K562 (cell line): ENCODE measurements around the gene GCG. TPM values are rescaled to one million over a fixed set of nuclear protein-coding genes. Genes with fewer than 3 reads are reported as not detected.

Source experiments
- ATAC-seq: fragments of 200-7000 bp; cut with Tn5 transposase; 3 replicates; pipeline ENCODE4 v1.9.1; 2020; ENCODE audit warnings: moderate library complexity
- BruUV-seq: library from RNA; stranded (reverse); fragments of 400-500 nt; replicated peaks from 2 replicates; lab custom pipeline; 2021; lab: Mats Ljungman, UMichigan
- CTCF ChIA-PET: fragments of 300-600 bp; formaldehyde crosslinking; extraction: SDS; loops from one replicate; lab custom pipeline; 2021; ENCODE audit warnings: low intra/inter-chr PET ratio; lab: Yijun Ruan, JAX
- POLR2A ChIA-PET: fragments of 300-600, 350-650 bp; sonication (Branson Sonifier 250); formaldehyde crosslinking; extraction: SDS; loops from one replicate; lab custom pipeline; 2021; ENCODE audit warnings: antibody characterized with exemption, inconsistent platforms; lab: Yijun Ruan, JAX
- DNase-seq, 4 experiments: peaks; one replicate each; pipeline versions ENCODE4 v3.0.0 to v3.0.0-alpha.2; 2011 to 2018; ENCODE audit warnings: low spot score in 3 of 4, mixed read lengths in 3 of 4; ENCODE audit errors: extremely low read depth in 1 of 4
- FAIRE-seq: peaks from 2 replicates; lab custom pipeline; 2011; peaks lifted over from hg19 to GRCh38; lab: Jason Lieb, UNC
- H2AFZ ChIP-seq: 2 replicates; pipeline ENCODE4 v1.6.0; 2011; ENCODE audit warnings: low read depth, low read length, control low read depth, inconsistent platforms
- H3K27ac ChIP-seq: fragments of 200-600 bp; 3 replicates; pipeline ENCODE4 v1.8.0; 2011; ENCODE audit warnings: low read depth, mild to moderate bottlenecking, control low read depth, inconsistent platforms, low read length, moderate library complexity, mixed read lengths; ENCODE audit errors: extremely low read depth
- H3K27me3 ChIP-seq, 2 experiments: fragments of 300-600 bp in 1 of 2; 2 replicates in 1 of 2; 3 replicates in 1 of 2; pipeline versions ENCODE4 v1.6.0 to v1.8.0; 2011; ENCODE audit warnings: inconsistent platforms in 2 of 2, low read length in 2 of 2, mild to moderate bottlenecking in 1 of 2, mixed read lengths in 1 of 2, moderate library complexity in 1 of 2; ENCODE audit not compliant: control insufficient read depth in 2 of 2, insufficient read depth in 2 of 2
- H3K36me3 ChIP-seq: fragments of 300-600 bp; 3 replicates; pipeline ENCODE4 v1.8.0; 2011; ENCODE audit warnings: mild to moderate bottlenecking, low read length, inconsistent platforms; ENCODE audit not compliant: control insufficient read depth, insufficient read depth
- H3K4me1 ChIP-seq, 2 experiments: fragments of 200-600 bp in 1 of 2; replicated peaks in 1 of 2; 2 replicates in 1 of 2; 3 replicates in 1 of 2; pipeline versions ENCODE4 v1.5.1 to v1.8.0; 2011; ENCODE audit warnings: inconsistent platforms in 2 of 2, low read length in 2 of 2, mild to moderate bottlenecking in 1 of 2, mixed read lengths in 1 of 2, moderate library complexity in 1 of 2; ENCODE audit not compliant: control insufficient read depth in 2 of 2, insufficient read depth in 2 of 2
- H3K4me2 ChIP-seq: 2 replicates; pipeline ENCODE4 v1.6.1; 2011; ENCODE audit warnings: low read length, control low read depth, inconsistent platforms, mixed read lengths; ENCODE audit not compliant: insufficient read depth
- H3K4me3 ChIP-seq: fragments of 200-600 bp; sonication (generic), shearing (Covaris generic); 2 replicates; pipeline ENCODE4 v1.5.1; 2016; ENCODE audit warnings: control low read depth, inconsistent platforms
- H3K79me2 ChIP-seq: fragments of 200-600 bp; 3 replicates; pipeline ENCODE4 v1.8.0; 2011; ENCODE audit warnings: low read length, inconsistent platforms; ENCODE audit not compliant: control insufficient read depth, insufficient read depth
- H3K9ac ChIP-seq, 2 experiments: 2 replicates each; pipeline versions ENCODE4 v1.6.0 to v1.6.1; 2011; ENCODE audit warnings: low read depth in 2 of 2, low read length in 2 of 2, control low read depth in 1 of 2, inconsistent platforms in 1 of 2, mild to moderate bottlenecking in 1 of 2, mixed read lengths in 1 of 2; ENCODE audit not compliant: insufficient read depth in 1 of 2
- H3K9me1 ChIP-seq: one replicate; pipeline ENCODE4 v1.6.0; 2011; ENCODE audit warnings: inconsistent platforms, mild to moderate bottlenecking, low read length, moderate library complexity; ENCODE audit not compliant: control insufficient read depth, insufficient read depth
- H3K9me3 ChIP-seq: replicated peaks from 2 replicates; pipeline ENCODE4 v1.5.1; 2011; ENCODE audit warnings: low read depth, low read length, inconsistent platforms; ENCODE audit not compliant: control insufficient read depth, insufficient read depth
- H4K20me1 ChIP-seq: replicated peaks from 2 replicates; pipeline ENCODE4 v1.6.1; 2011; ENCODE audit warnings: low read length, inconsistent platforms, mixed read lengths; ENCODE audit not compliant: control insufficient read depth, insufficient read depth
- ESRRA ChIP-seq: fragments of 450-650 bp; IDR thresholded peaks from 2 replicates; pipeline ENCODE4 v1.6.1; 2014; ENCODE audit warnings: low read depth, mild to moderate bottlenecking, moderate library complexity, borderline replicate concordance
- FOSL1 ChIP-seq: fragments of 200-800 bp; sonication (Bioruptor generic); conservative IDR thresholded peaks from 2 replicates; pipeline ENCODE4 v1.6.1; 2016; ENCODE audit warnings: missing genetic modification characterization, missing compliant biosample characterization
- MTA1 ChIP-seq: fragments of 450-650 bp; IDR thresholded peaks from 2 replicates; pipeline ENCODE4 v1.6.1; 2017; ENCODE audit warnings: borderline replicate concordance
- NFIX ChIP-seq: fragments of 250-450 bp; sonication (Bioruptor Pico); IDR thresholded peaks from 2 replicates; pipeline ENCODE4 v1.4.0; 2020; ENCODE audit warnings: low read depth, mild to moderate bottlenecking, moderate library complexity
- SMAD3 ChIP-seq: fragments of 450-650 bp; formaldehyde crosslinking; conservative IDR thresholded peaks from 2 replicates; pipeline ENCODE4 v1.4.0; 2020; ENCODE audit warnings: mild to moderate bottlenecking
- STAT5A ChIP-seq: IDR thresholded peaks from 2 replicates; pipeline ENCODE4 v1.6.1; 2012; ENCODE audit warnings: low read length, inconsistent platforms, borderline replicate concordance
- ZC3H8 ChIP-seq: fragments of 450-650 bp; IDR thresholded peaks from 2 replicates; pipeline ENCODE4 v1.6.1; 2017
- ZNF232 ChIP-seq: sonication (generic); formaldehyde crosslinking; IDR thresholded peaks from 2 replicates; pipeline ENCODE4 v1.8.0; 2022; ENCODE audit warnings: mild to moderate bottlenecking, missing genetic modification reagents
- WGBS: fragments of 100-300 bp; shearing (Covaris generic); methylation state at CpG from one replicate; pipeline ENCODE4 v1.1.6; 2016; ENCODE audit warnings: low coverage, mixed read lengths; ENCODE audit not compliant: insufficient coverage; ENCODE audit errors: missing lambda C conversion rate; 5-methylcytosine and 5-hydroxymethylcytosine counted together
- in situ Hi-C: fragments of 300-500 bp; cut with MboI; formaldehyde crosslinking; loops from 4 replicates; pipeline ENCODE4 v1.15.0; 2018; ENCODE audit warnings: inconsistent platforms, mixed read lengths
- intact Hi-C: fragments of 100-400 bp; cut with micrococcal nuclease; formaldehyde crosslinking; loops from 2 replicates; pipeline ENCODE4 v1.14.2; 2022
- polyA plus RNA-seq, 8 experiments: library from polyadenylated mRNA; depleted of rRNA in 4 of 8; stranded (reverse) in 5 of 8; unstranded in 3 of 8; fragments of >200 nt; fragmentation: Nextera tagmentation in 2 of 8; fragmentation: Illumina TruSeq in 1 of 8; extraction: Ambion mirVana in 2 of 8; extraction: Trizol in 1 of 8; gene quantifications; 2 replicates each; pipeline versions ENCODE4 v1.2.1 to v1.2.3, GENCODE V29; 2011 to 2014; ENCODE audit warnings: inconsistent platforms in 1 of 8, missing spikeins in 1 of 8
- total RNA-seq, 7 experiments: library from RNA; depleted of rRNA in 6 of 7; stranded (reverse); fragments of >200 nt in 6 of 7; fragmentation: Illumina TruSeq in 2 of 7; extraction: Trizol in 2 of 7; gene quantifications; 2 replicates each; pipeline versions ENCODE4 v1.2.1 to v1.2.3, GENCODE V29; 2011 to 2021; ENCODE audit warnings: low replicate concordance in 1 of 7
- TF ChIP-seq, protein P1 (sequence below): IDR thresholded peaks from 2 replicates; pipeline ENCODE4 v1.6.1; 2014; ENCODE audit warnings: antibody characterized with exemption
- TF ChIP-seq, protein P2 (sequence below): sonication (generic); formaldehyde crosslinking; IDR thresholded peaks from 2 replicates; pipeline ENCODE4 v1.8.0; 2023; ENCODE audit warnings: mild to moderate bottlenecking, missing genetic modification reagents
- TF ChIP-seq, protein P3 (sequence below): fragments of 450-650 bp; IDR thresholded peaks from 2 replicates; pipeline ENCODE4 v1.6.1; 2017; ENCODE audit warnings: mild to moderate bottlenecking, moderate library complexity

The GCG gene
- total and polyA plus RNA-seq, 9 of the 15 experiments (the other 6 are each of a cell fraction or from before 2014, with no cell fraction given): not detected

DNA sequence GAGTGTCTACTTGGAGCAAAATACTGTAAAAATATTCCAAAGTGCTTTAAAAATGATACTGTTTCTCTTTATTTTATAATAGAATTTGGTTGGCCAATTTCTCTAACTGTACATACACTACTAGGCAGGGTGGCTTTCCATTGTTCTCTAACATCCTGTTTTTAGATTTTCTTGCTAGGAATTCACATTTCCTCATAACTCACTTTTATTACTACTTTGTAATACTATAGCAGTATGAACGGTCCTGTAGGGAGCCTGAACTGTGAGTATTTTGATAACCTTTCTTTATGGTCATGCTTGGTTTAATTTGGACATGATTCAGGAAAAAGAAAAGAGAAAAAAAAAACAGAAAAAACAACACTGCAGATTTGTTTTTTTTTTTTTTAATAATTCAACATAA, 37.8 kb downstream of the GCG start:
- Histone ChIP-seq H3K27me3 (no peaks in the 10 kb centered on the region), H2AFZ (no peak overlapping the region), H3K27ac (no peak overlapping the region), H3K9me3 (no peaks in the 10 kb centered on the region), H3K36me3 (no peaks in the 10 kb centered on the region), H3K4me3 (no peak overlapping the region), H3K9ac (no peak overlapping the region), H3K9me1 (no peaks in the 10 kb centered on the region), H4K20me1 (no peaks in the 10 kb centered on the region), H3K79me2 (no peaks in the 10 kb centered on the region), H3K4me1 (no peaks in the 10 kb centered on the region), H3K4me2 (no peak overlapping the region)
- intact Hi-C loops: no loop called here
- no peak for FAIRE-seq
- POLR2A ChIA-PET: no interaction called here
- TF ChIP-seq SMAD3 (CRISPR knock-in tag) (no peak), STAT5A (no peak), NFIX (CRISPR knock-in tag) (no peak), ZC3H8 (no peak), MTA1 (no peak), FOSL1 (tag) (no peak), ZNF232 (CRISPR knock-in tag) (no peak), ESRRA (no peak)
- TF ChIP-seq, protein P1, sequence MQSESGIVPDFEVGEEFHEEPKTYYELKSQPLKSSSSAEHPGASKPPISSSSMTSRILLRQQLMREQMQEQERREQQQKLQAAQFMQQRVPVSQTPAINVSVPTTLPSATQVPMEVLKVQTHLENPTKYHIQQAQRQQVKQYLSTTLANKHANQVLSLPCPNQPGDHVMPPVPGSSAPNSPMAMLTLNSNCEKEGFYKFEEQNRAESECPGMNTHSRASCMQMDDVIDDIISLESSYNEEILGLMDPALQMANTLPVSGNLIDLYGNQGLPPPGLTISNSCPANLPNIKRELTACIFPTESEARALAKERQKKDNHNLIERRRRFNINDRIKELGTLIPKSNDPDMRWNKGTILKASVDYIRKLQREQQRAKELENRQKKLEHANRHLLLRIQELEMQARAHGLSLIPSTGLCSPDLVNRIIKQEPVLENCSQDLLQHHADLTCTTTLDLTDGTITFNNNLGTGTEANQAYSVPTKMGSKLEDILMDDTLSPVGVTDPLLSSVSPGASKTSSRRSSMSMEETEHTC: no peak
- TF ChIP-seq, protein P2, sequence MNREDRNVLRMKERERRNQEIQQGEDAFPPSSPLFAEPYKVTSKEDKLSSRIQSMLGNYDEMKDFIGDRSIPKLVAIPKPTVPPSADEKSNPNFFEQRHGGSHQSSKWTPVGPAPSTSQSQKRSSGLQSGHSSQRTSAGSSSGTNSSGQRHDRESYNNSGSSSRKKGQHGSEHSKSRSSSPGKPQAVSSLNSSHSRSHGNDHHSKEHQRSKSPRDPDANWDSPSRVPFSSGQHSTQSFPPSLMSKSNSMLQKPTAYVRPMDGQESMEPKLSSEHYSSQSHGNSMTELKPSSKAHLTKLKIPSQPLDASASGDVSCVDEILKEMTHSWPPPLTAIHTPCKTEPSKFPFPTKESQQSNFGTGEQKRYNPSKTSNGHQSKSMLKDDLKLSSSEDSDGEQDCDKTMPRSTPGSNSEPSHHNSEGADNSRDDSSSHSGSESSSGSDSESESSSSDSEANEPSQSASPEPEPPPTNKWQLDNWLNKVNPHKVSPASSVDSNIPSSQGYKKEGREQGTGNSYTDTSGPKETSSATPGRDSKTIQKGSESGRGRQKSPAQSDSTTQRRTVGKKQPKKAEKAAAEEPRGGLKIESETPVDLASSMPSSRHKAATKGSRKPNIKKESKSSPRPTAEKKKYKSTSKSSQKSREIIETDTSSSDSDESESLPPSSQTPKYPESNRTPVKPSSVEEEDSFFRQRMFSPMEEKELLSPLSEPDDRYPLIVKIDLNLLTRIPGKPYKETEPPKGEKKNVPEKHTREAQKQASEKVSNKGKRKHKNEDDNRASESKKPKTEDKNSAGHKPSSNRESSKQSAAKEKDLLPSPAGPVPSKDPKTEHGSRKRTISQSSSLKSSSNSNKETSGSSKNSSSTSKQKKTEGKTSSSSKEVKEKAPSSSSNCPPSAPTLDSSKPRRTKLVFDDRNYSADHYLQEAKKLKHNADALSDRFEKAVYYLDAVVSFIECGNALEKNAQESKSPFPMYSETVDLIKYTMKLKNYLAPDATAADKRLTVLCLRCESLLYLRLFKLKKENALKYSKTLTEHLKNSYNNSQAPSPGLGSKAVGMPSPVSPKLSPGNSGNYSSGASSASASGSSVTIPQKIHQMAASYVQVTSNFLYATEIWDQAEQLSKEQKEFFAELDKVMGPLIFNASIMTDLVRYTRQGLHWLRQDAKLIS (CRISPR knock-in tag): no peak
- TF ChIP-seq, protein P3, sequence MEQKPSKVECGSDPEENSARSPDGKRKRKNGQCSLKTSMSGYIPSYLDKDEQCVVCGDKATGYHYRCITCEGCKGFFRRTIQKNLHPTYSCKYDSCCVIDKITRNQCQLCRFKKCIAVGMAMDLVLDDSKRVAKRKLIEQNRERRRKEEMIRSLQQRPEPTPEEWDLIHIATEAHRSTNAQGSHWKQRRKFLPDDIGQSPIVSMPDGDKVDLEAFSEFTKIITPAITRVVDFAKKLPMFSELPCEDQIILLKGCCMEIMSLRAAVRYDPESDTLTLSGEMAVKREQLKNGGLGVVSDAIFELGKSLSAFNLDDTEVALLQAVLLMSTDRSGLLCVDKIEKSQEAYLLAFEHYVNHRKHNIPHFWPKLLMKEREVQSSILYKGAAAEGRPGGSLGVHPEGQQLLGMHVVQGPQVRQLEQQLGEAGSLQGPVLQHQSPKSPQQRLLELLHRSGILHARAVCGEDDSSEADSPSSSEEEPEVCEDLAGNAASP: no peak
- 0% methylated on average over 1 of the region's 1 CpG for WGBS
- ATAC-seq: no peak
- DNase-seq: no peak
- BruUV-seq: no TSS peak
- in situ Hi-C loops: no loop called here
- CTCF ChIA-PET: no interaction called here
